Activated naive CD8-positive, alpha-beta T cell treated with anti-CD3 and anti-CD28 coated beads, Interleukin-2, amount 50 U/mL, for 24 hours (primary cell): Measurements from ENCODE around the gene MMP7.
"Not testable (repeated sequence)": the region's sequence is repeated elsewhere in the genome, so short reads cannot be mapped to it uniquely, and the experiment has no call there.

ENCODE experiments used
- ATAC-seq: fragments of 150-1000 bp; cut with Tn5 transposase; one replicate; pipeline ENCODE4 v1.10.0; 2021
- DNase-seq: peaks from one replicate; pipeline ENCODE4 v3.0.0; 2021
- H3K27ac Mint-ChIP-seq: one replicate; pipeline ENCODE4 v1.8.0; 2021; ENCODE audit warnings: mild to moderate bottlenecking, mixed read lengths
- H3K27me3 Mint-ChIP-seq: one replicate; pipeline ENCODE4 v1.8.0; 2021; ENCODE audit warnings: mixed read lengths
- H3K36me3 Mint-ChIP-seq: one replicate; pipeline ENCODE4 v1.8.0; 2021; ENCODE audit warnings: low read depth, mixed read lengths
- H3K4me1 Mint-ChIP-seq: one replicate; pipeline ENCODE4 v1.8.0; 2021; ENCODE audit warnings: mixed read lengths
- H3K4me3 Mint-ChIP-seq: one replicate; pipeline ENCODE4 v1.8.0; 2021; ENCODE audit warnings: mild to moderate bottlenecking, moderate library complexity, mixed read lengths
- H3K9me3 Mint-ChIP-seq: one replicate; pipeline ENCODE4 v1.8.0; 2021; ENCODE audit warnings: mixed read lengths

MMP7 gene

DNA sequence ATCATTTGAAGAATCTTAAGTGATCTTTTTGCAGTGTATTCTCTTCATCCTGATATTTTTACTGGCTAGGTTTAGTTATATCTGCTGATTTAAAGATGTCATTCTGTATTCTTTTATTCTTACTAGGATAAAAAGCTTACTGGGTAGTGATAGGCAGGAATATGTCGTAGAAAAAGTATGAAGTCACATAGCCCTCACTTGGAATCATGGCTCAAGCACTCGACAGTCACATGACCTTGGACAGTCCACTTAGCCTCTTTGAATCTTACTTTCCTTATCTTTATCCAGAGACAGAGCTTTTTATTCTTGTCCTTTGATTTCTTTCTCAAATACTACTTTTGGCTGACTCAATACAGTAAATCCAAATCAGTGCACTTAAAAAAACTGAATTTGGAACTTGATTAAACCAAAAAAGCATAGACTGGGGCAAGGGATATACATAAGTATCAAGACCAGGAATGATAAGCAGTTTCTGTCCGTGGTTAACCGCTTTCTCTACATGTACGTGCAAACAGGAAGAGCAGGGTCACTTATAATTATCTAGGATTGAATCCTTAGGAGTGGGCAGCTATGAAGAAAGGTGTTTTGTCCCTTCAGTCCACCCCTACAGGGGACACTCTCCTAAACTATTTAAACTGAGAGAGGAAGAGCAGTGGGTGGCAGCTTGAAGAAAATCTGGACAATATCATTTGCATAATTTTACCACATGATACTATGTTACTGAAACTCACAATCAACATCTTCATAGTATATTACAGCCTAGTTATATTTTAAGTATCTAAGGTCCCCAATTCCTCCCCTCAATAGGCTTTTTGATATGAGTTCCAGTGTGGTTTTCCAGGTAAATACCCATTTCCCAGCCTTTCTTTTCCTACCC, 8.0 kb downstream of the MMP7 start:
- no peak for ATAC-seq
- peaks cover 8% of the 10 kb centered on the region for H3K4me1 Mint-ChIP-seq
- DNase-seq: no peak

DNA sequence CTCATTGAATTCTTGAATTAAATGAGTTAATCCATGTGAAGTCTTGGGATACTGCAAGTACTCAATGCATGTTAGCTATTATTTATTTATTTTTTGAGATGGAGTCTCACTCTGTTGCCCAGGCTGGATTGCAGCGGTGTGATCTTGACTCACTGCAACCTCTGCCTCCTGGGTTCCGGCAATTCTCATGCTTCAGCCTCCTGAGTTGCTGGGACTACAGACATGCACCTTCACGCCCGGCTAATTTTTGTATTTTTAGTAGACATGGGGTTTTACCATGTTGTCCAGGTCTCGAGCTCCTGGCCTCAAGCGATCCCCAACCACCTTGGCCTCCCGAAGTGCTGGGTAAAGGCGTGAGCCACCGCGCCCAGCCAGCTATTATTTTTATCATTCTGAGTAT, 9.4 kb downstream of the MMP7 start:
- Mint-ChIP-seq H3K4me3 (no peak overlapping the region), H3K9me3 (no peaks in the 10 kb centered on the region), H3K4me1 (peaks cover 7% of the 10 kb centered on the region), H3K27ac (no peak overlapping the region), H3K27me3 (peaks cover 10% of the 10 kb centered on the region), H3K36me3 (no peaks in the 10 kb centered on the region)
- DNase-seq (no peak), ATAC-seq (no peak)

More for the DNA sequence above, 8.0 kb downstream of the MMP7 start:
- no peak overlapping the region for H3K4me3 Mint-ChIP-seq
- no peak overlapping the region for H3K27ac Mint-ChIP-seq
- H3K36me3 Mint-ChIP-seq: no peaks in the 10 kb centered on the region
- H3K9me3 Mint-ChIP-seq: no peaks in the 10 kb centered on the region
- peaks cover 10% of the 10 kb centered on the region for H3K27me3 Mint-ChIP-seq

DNA sequence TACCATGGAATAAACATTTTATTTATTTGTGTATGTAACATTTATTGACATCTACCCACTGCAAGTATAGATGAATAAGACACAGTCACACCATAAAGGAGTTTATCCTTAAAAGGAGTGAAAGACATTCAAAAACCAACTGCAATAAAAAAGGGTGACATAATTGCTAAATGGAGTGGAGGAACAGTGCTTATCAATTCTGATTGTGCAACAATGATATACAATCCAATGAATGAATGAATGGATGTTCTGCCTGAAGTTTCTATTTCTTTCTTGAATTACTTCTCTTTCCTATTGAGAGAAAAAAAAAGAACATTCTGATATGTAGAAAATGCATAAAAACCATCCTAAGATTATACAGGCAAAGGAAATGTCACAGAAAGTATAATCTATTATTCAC, 10.0 kb downstream of the MMP7 start:
- H3K36me3 Mint-ChIP-seq: no peaks in the 10 kb centered on the region
- peaks cover 7% of the 10 kb centered on the region for H3K4me1 Mint-ChIP-seq
- no peaks in the 10 kb centered on the region for H3K9me3 Mint-ChIP-seq
- DNase-seq: no peak
- H3K27me3 Mint-ChIP-seq: peaks cover 10% of the 10 kb centered on the region
- no peak overlapping the region for H3K27ac Mint-ChIP-seq
- H3K4me3 Mint-ChIP-seq: no peak overlapping the region
- ATAC-seq: no peak

DNA sequence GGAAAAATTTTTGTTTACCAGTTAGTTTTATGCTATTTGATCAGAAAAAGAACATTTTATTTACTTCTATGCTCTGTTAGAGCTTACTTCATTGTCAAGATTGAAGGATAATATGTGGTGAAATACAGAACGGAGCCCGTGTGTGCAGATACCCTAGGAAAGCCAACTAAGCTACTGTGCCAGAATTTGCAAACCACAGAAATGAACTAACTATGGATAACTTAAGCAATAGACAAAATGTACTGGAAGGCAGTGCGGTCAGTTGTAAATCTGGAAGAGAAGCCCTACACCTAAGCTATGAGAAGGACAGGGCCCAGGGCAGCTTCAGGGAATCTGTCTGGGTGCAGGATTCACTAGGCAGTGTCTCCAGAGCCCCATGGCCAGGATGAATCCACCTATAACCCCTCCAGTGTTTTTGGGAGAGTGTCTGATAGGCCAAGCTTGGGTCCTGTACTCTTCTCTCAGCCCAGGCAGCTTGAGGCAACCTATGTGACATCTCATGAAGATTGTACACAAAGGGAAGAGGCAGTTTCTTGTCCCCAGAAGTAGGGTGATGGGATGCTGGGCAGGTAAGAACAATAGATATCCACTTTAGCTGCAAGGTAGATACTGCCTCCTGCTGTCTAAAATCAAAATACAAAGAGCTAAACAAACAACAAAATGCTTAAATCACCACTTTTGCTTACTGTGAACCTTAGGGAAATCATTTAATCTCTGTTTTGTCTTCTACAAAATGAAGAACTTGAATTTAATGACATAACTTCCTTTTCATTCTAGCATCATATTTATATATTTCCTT, 12.1 kb downstream of the MMP7 start:
- Mint-ChIP-seq H3K4me3 (no peak overlapping the region), H3K4me1 (peaks cover 7% of the 10 kb centered on the region), H3K27ac (no peak overlapping the region), H3K9me3 (no peaks in the 10 kb centered on the region), H3K27me3 (peaks cover 10% of the 10 kb centered on the region), H3K36me3 (no peaks in the 10 kb centered on the region)
- ATAC-seq (no peak), DNase-seq (no peak)

DNA sequence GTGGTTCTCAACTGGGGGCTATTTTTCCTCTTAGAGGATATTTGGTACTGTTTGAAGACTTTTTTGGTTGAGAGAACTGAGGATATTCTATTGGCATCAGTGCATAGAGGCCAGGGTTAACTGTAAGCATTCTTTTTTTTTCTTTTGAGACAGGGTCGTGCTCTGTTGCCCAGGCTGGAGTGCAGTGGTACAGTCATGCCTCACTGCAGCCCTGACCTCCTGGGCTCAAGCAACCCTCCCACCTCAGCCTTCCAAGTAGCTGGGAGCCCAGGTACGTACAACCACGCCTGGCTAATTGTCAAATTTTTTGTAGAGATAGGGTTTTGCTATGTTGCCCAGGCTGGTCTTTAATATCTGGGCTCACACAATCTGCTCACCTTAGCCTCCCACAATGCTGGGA, 12.9 kb downstream of the MMP7 start:
- no peaks in the 10 kb centered on the region for H3K9me3 Mint-ChIP-seq
- H3K36me3 Mint-ChIP-seq: no peaks in the 10 kb centered on the region
- DNase-seq (no peak), ATAC-seq (no peak)
- peaks cover 3% of the 10 kb centered on the region for H3K4me1 Mint-ChIP-seq
- no peak overlapping the region for H3K27ac Mint-ChIP-seq
- H3K27me3 Mint-ChIP-seq: peaks cover 10% of the 10 kb centered on the region
- no peak overlapping the region for H3K4me3 Mint-ChIP-seq

DNA sequence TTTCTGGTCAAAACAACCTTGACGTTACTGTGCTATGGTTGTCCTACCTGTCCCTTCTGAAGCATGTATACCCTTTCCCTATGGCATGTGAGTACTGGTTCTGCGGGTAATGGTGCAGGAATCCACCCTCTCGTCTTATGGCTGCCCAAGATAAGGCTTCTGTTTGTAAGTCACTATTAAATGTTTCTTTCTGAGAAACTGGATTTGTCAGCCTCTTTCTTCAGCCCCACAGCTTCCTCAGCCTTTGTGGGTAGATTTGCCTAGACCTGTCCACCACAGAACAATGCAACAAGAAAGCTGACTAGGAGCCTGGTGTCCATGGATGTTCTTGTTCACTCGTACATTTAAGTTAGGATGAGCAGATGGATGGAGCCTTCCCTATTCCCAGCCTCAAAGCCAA, 14.4 kb downstream of the MMP7 start:
- DNase-seq (no peak), ATAC-seq (no peak)
- H3K9me3 Mint-ChIP-seq: no peaks in the 10 kb centered on the region
- H3K4me3 Mint-ChIP-seq: no peak overlapping the region
- H3K27me3 Mint-ChIP-seq: peaks cover 6% of the 10 kb centered on the region
- no peaks in the 10 kb centered on the region for H3K4me1 Mint-ChIP-seq
- H3K36me3 Mint-ChIP-seq: no peaks in the 10 kb centered on the region
- H3K27ac Mint-ChIP-seq: no peak overlapping the region

DNA sequence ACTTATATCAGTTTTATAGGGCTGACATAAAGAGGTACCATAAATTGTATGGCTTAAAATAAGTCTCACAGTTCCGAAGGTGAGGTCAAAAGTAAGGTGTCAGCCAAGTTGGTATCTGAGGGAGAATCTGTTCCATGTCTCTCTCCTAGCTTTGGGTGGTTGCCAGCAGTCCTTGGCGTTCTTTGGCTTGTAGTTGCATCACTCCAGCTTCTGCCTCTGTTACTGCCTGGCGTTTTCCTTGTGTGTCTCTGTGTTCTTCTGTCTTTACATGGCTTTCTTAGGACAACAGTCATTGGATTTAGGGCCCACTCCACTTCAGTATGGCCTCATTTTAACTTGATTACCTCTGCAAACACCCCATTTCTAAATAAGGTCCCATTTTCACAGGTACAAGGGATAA, 16.7 kb downstream of the MMP7 start:
- Mint-ChIP-seq H3K4me1 (no peaks in the 10 kb centered on the region), H3K27me3 (no peaks in the 10 kb centered on the region), H3K9me3 (no peaks in the 10 kb centered on the region), H3K4me3 (no peak overlapping the region), H3K36me3 (no peaks in the 10 kb centered on the region), H3K27ac (no peak overlapping the region)
- no peak for DNase-seq
- ATAC-seq: no peak

DNA sequence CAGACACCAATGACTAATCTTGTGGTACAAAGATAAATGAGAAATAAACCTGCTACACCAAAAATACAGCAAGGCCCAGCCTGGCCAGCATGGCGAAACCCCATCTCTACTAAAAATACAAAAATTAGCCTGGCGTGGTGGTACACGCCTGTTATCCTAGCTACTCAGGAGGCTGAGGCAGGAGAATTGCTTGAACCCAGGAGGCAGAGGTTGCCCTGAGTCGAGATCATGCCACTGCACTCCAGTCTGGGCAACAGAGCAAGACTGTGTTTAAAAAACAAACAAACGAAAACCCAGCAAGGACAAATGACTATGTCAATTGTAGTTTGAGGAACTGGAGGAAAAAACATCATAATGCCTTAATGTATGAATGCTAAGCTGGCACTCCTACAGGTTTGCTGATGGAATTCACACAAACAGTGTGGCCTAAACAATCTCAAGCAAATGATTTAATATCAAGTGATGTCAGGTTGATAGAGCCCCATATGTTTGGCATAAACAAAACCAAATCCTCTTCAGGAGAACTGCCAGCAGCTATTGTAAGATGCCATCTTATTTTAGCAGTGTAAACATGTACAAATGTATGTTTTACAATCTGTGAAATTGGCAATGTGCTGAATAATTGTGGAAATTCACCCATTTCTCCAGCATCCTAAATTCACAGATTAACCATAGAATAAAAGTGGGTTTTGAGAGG, 20.0 kb downstream of the MMP7 start:
- no peaks in the 10 kb centered on the region for H3K4me1 Mint-ChIP-seq
- ATAC-seq (no peak), DNase-seq (no peak)
- no peaks in the 10 kb centered on the region for H3K36me3 Mint-ChIP-seq
- H3K27me3 Mint-ChIP-seq: peaks cover 3% of the 10 kb centered on the region
- H3K27ac Mint-ChIP-seq: no peak overlapping the region
- H3K9me3 Mint-ChIP-seq: no peaks in the 10 kb centered on the region
- H3K4me3 Mint-ChIP-seq: no peak overlapping the region

DNA sequence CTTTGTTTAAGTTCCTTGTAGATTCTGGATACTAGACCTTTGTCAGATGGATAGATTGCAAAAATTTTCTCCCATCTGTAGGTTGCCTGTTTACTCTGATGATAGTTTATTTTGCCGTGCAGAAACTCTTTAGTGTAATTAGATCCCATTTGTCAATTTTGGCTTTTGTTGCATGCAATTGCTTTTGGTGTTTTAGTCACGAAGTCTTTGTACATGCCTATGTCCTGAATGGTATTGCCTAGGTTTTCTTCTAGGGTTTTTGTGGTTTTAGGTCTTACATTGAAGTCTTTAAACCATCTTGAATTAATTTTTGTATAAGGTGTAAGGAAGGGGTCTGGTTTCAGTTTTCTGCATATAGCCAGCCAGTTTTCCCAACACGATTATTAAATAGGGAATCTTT, 27.7 kb downstream of the MMP7 start:
- not testable (repeated sequence) for H3K9me3 Mint-ChIP-seq, H3K36me3 Mint-ChIP-seq, H3K4me1 Mint-ChIP-seq, DNase-seq, H3K4me3 Mint-ChIP-seq, H3K27ac Mint-ChIP-seq, H3K27me3 Mint-ChIP-seq, ATAC-seq

DNA sequence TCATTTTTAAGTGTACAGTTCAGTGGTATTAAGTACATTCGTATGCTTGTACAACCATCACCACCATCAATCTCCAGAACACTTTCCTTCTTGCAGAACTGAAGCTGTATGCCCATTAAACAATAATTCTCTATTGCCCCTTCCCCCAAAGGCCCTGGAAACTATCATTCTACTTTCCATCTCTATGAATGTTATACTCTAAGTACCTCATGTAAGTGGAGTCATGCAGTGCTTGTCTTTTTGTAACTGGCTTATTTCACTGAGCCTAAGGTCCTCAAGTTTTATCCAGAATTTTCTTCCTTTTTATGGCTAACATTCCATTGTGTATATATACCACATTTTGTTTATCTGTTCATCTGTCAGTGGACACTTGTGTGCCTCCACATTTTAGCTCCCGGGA, 29.7 kb downstream of the MMP7 start:
- Mint-ChIP-seq H3K9me3 (no peaks in the 10 kb centered on the region), H3K4me3 (no peak overlapping the region), H3K36me3 (no peaks in the 10 kb centered on the region), H3K27ac (no peak overlapping the region), H3K4me1 (peaks cover 5% of the 10 kb centered on the region), H3K27me3 (no peaks in the 10 kb centered on the region)
- DNase-seq: no peak
- ATAC-seq: no peak

DNA sequence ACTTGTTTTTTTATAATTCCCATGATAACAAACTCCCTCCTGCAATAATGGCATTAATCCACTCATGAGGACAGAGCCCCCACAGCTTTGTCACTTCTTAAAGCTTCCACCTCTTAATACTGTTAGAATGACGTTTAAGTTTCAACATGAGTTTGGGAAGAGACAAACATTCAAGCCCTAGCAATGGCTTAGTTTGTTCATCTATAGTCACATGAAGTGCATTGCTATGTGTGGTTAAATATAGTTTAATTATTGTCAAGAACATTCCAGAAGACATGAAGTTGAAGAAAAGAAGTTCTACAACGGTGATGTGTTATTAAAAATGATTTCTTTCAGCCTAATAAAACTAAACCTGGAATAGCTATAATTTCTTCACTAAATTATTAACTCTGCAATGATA, 30.6 kb downstream of the MMP7 start:
- Mint-ChIP-seq H3K9me3 (no peaks in the 10 kb centered on the region), H3K36me3 (no peaks in the 10 kb centered on the region), H3K27me3 (no peaks in the 10 kb centered on the region), H3K27ac (no peak overlapping the region), H3K4me1 (peaks cover 12% of the 10 kb centered on the region), H3K4me3 (no peak overlapping the region)
- DNase-seq: no peak
- ATAC-seq: no peak

DNA sequence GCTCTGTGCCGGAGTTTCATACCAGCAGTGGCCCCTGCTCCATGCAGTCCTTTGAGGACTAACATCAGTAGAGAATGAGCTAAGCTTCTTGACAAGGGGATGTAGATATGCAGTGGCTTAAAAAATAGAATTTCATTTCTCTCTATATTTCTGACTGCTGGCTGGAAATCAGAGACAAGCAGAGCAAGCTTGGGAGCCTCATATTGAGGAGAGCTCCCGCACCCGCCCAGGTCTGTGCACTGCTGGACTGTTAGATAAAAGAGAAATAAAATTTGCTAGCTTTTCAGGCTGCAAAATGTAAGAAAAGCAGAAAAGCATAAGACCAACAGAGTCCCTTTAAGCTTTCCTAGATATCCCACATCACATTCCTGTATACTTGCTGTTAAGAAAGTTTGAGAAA, 31.4 kb downstream of the MMP7 start:
- ATAC-seq: no peak
- no peaks in the 10 kb centered on the region for H3K27me3 Mint-ChIP-seq

DNA sequence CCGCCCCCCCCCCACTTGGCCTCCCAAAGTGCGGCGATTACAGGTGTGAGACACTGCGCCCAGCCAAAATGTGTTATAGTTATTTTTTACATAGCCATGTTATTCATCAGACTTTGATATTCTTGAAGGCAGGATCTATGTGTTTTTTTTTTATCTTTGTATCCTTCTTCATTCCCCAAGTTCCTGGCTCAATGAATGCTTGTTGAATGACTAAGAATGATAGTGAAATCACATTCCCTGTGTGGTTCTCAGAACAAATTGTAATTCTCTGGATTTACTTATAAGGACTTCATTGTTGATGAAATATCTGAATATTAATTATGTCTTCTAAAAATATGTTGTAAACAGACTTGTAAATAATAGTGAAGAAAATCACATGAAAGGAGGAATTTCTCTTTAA, 33.5 kb downstream of the MMP7 start:
- H3K4me3 Mint-ChIP-seq: no peak overlapping the region
- no peak for DNase-seq
- no peak for ATAC-seq
- no peaks in the 10 kb centered on the region for H3K9me3 Mint-ChIP-seq
- no peak overlapping the region for H3K27ac Mint-ChIP-seq
- H3K27me3 Mint-ChIP-seq: no peaks in the 10 kb centered on the region
- H3K4me1 Mint-ChIP-seq: peaks cover 24% of the 10 kb centered on the region
- no peaks in the 10 kb centered on the region for H3K36me3 Mint-ChIP-seq

More for the DNA sequence above, 31.4 kb downstream of the MMP7 start:
- H3K4me1 Mint-ChIP-seq: peaks cover 15% of the 10 kb centered on the region
- H3K36me3 Mint-ChIP-seq: no peaks in the 10 kb centered on the region
- no peak overlapping the region for H3K4me3 Mint-ChIP-seq
- H3K27ac Mint-ChIP-seq: no peak overlapping the region
- no peak for DNase-seq
- H3K9me3 Mint-ChIP-seq: no peaks in the 10 kb centered on the region

DNA sequence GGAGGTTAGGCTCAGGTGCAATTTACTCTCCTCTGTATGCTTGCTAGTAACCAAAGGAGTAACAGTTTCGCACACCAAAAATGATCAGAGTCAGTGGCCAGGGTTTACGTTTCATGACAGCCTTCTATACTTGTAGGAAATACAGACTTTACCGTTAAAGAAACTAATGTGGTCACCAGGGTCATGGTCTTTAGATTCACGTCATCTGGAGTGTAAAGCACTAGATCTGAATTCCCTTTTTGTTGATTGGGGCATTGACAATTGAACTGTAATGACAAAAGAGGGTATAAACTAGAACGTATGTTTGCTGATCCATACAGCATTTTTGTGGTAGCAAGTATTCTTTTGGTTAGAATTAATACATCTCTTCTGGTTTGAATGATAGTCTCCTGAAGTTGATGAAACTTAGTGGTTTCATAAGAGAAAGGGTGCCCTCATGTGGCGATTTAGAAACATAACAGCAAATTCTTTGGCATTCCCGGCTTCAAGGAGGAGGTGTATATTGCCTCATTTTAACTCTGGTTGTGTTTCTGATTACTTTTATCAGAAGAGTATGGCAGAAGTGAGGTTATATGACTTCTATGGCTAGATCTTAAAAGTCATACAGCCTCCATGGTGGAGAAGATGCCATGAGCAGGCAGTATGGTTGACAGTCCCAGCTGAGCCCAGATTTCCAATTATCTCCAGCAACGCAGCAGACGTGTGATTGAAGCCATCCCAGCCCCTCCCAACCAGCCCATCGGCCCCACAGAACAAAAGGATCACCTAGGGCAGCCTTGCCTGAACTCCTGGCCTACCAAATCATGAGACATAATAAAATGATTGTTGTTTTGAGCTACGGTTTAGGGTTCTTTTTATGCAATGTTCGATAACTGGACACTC, 35.1 kb downstream of the MMP7 start:
- Mint-ChIP-seq H3K9me3 (no peaks in the 10 kb centered on the region), H3K36me3 (no peaks in the 10 kb centered on the region), H3K27ac (no peak overlapping the region), H3K4me1 (peaks cover 29% of the 10 kb centered on the region), H3K4me3 (no peak overlapping the region), H3K27me3 (no peaks in the 10 kb centered on the region)
- ATAC-seq (peak; percentile 42), DNase-seq (no peak)
